PFSK-1 (cell line): ENCODE measurements around the gene CENPVL3.

ENCODE experiments used
- FOXP2 ChIP-seq: optimal IDR thresholded peaks from 2 replicates; pipeline ENCODE3; 2011; ENCODE audit warnings: borderline replicate concordance, control low read depth, inconsistent platforms; ENCODE audit not compliant: insufficient read depth; ENCODE audit errors: extremely low read length, extremely low read depth
- POLR2AphosphoS5 ChIP-seq: IDR thresholded peaks from 2 replicates; pipeline ENCODE4 v1.6.1; 2012; ENCODE audit warnings: low read depth, mild to moderate bottlenecking, control low read depth, low read length, moderate library complexity
- REST ChIP-seq, 2 experiments: IDR thresholded peaks; 2 replicates each; pipeline versions ENCODE4 v1.6.1 to v1.8.0; 2011 to 2012; ENCODE audit warnings: low read depth in 2 of 2, low read length in 2 of 2, control low read depth in 1 of 2, inconsistent platforms in 1 of 2, mild to moderate bottlenecking in 1 of 2, moderate library complexity in 1 of 2; ENCODE audit not compliant: insufficient read depth in 1 of 2
- SIN3A ChIP-seq: IDR thresholded peaks from 2 replicates; pipeline ENCODE4 v1.6.1; 2012; ENCODE audit warnings: mild to moderate bottlenecking, low read length, moderate library complexity, borderline replicate concordance; ENCODE audit not compliant: insufficient read depth
- TAF1 ChIP-seq: IDR thresholded peaks from 2 replicates; pipeline ENCODE4 v1.6.1; 2012; ENCODE audit warnings: low read length, control low read depth, borderline replicate concordance; ENCODE audit not compliant: insufficient read depth

Gene CENPVL3

DNA sequence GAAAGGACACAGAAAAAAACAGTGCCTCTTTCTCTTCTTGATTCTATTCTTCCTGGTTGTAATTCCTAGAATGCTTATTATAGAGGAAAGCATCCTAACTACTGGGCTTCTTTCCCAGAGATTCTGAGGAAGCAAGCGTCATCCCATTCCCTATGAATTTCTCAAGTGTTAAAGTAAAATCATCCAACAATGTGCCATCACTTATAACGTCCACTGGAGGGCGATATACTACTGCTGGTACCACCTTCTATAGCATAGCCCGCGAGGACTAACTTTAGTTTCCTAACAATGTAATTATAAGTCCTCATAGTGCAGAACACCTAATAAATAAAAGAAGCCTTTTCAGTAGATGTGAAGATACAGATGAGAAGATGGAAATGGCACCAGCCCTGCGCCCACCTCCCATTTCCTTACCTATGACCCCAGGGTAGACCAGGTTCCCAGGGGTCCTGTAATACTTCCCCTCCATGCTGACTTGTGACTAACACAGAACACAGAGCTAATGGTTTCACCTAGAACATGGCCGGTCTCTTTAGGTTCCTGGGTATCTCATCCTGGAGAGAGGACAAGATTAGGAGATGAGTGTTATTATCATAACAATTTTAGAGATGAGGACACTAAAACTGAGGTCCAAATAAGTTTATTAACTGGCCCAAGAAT is 4.2 kb downstream of the CENPVL3 start:
- TF ChIP-seq TAF1 = no peak
- no peak for TF ChIP-seq POLR2AphosphoS5
- no peak for TF ChIP-seq SIN3A
- TF ChIP-seq FOXP2 = no peak
- no peak for TF ChIP-seq REST (IDR thresholded peaks at IDR 0.05; ENCODE audit: insufficient read depth in 1 of 2, low read depth in 2 of 2, low read length in 2 of 2)

- TF ChIP-seq SIN3A = no peak
- TF ChIP-seq TAF1 = no peak
- no peak for TF ChIP-seq FOXP2
- TF ChIP-seq POLR2AphosphoS5 = no peak
- TF ChIP-seq REST (IDR thresholded peaks at IDR 0.05; ENCODE audit: insufficient read depth in 1 of 2, low read depth in 2 of 2, low read length in 2 of 2) = no peak
Observed at GRCh38 chrX:51608766-51609165, 9.9 kb downstream of the CENPVL3 start.

- no peak for TF ChIP-seq SIN3A
- TF ChIP-seq FOXP2 = no peak
- TF ChIP-seq REST (IDR thresholded peaks at IDR 0.05; ENCODE audit: insufficient read depth in 1 of 2, low read depth in 2 of 2, low read length in 2 of 2) = no peak
- TF ChIP-seq POLR2AphosphoS5 = no peak
- no peak for TF ChIP-seq TAF1
Observed at GRCh38 chrX:51608126-51608525, 10.6 kb downstream of the CENPVL3 start.

DNA sequence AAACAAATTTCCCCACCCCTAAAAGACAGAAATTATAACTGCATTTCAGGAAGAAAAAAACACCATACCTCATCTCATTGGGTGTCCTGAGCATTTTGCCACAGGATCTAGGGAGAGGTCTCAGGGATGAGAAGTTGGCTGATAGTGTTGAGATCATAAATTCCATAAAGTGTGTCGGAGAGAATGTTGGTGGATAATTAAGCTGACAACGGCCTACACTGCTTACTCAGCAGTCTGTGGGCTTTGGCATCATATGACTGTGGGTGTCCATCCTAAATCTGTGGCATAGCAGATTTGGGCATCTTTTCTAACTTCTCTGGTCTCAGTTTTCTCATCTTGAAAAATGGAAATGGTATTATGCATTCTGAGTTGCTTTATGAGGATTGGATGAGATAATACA is 12.3 kb downstream of the CENPVL3 start:
- TF ChIP-seq REST (IDR thresholded peaks at IDR 0.05; ENCODE audit: insufficient read depth in 1 of 2, low read depth in 2 of 2, low read length in 2 of 2) (no peak), TAF1 (no peak), SIN3A (no peak), FOXP2 (no peak)

- no peak for TF ChIP-seq TAF1
- no peak for TF ChIP-seq FOXP2
- TF ChIP-seq SIN3A = no peak
- TF ChIP-seq POLR2AphosphoS5 = no peak
- no peak for TF ChIP-seq REST (IDR thresholded peaks at IDR 0.05; ENCODE audit: insufficient read depth in 1 of 2, low read depth in 2 of 2, low read length in 2 of 2)
Observed at GRCh38 chrX:51598899-51599298, 19.8 kb downstream of the CENPVL3 start.
